Neural cell (in vitro differentiated cells): ENCODE data around the gene ZNF426.

Experiments used
- CTCF ChIP-seq: fragments of 450-650 bp; IDR thresholded peaks from 2 replicates; pipeline ENCODE4 v1.5.1; 2014; ENCODE audit warnings: antibody characterized with exemption, mild to moderate bottlenecking, moderate library complexity; ENCODE audit not compliant: poor library complexity, severe bottlenecking
- EP300 ChIP-seq: fragments of 450-650 bp; conservative IDR thresholded peaks from 2 replicates; pipeline ENCODE4 v1.6.1; 2014; ENCODE audit warnings: antibody characterized with exemption, mild to moderate bottlenecking, moderate library complexity; ENCODE audit not compliant: poor library complexity, severe bottlenecking
- EZH2 ChIP-seq: fragments of 200-600, 300-800 bp; shearing (Covaris generic), sonication (generic); IDR thresholded peaks from 2 replicates; pipeline ENCODE4 v1.6.1; 2014; ENCODE audit warnings: antibody characterized with exemption, low read length, borderline replicate concordance, mild to moderate bottlenecking; ENCODE audit not compliant: insufficient read depth, poor library complexity, severe bottlenecking
- POLR2AphosphoS5 ChIP-seq: IDR thresholded peaks from 2 replicates; pipeline ENCODE4 v1.6.1; 2012
- RAD21 ChIP-seq: fragments of 450-650 bp; conservative IDR thresholded peaks from 2 replicates; pipeline ENCODE4 v1.6.1; 2014; ENCODE audit warnings: antibody characterized with exemption, mild to moderate bottlenecking, moderate library complexity
- SMC3 ChIP-seq: fragments of 450-650 bp; conservative IDR thresholded peaks from 2 replicates; pipeline ENCODE4 v1.6.1; 2014; ENCODE audit warnings: antibody characterized with exemption, mild to moderate bottlenecking, moderate library complexity; ENCODE audit not compliant: poor library complexity

- no peak for TF ChIP-seq POLR2AphosphoS5
- no peak for TF ChIP-seq EP300
- TF ChIP-seq CTCF: no peak
- no peak for TF ChIP-seq RAD21
- TF ChIP-seq EZH2: no peak
- no peak for TF ChIP-seq SMC3
Measured at GRCh38 chr19:9528757-9529336, 9.6 kb downstream of the ZNF426 start.
